GM19395 (cell line): ENCODE data around the gene OR2T10.
"Not testable (repeated sequence)": the region's sequence is repeated elsewhere in the genome, so short reads cannot be mapped to it uniquely, and the experiment has no call there.

ENCODE experiments used
- ATAC-seq: cut with Tn5 transposase; IDR thresholded peaks from one replicate; pipeline ENCODE4 v1.9.1; 2021; ENCODE audit warnings: mild to moderate bottlenecking, moderate library complexity; ENCODE audit not compliant: unreplicated experiment

The OR2T10 gene

GRCh38 chr1:248597589-248597988 lies at the start of gene OR2T10:
Gene OR2T10 (minus strand): TSS chr1:248597700. CDS start chr1:248593768, 3,932 bp downstream.
- no peak for ATAC-seq

- not testable (repeated sequence) for ATAC-seq
Observed at GRCh38 chr1:248645178-248645577, 47.7 kb upstream of the OR2T10 start, which contains the start of gene OR2T35. Gene OR2T35 (minus strand): TSS chr1:248645278. CDS start chr1:248639258, 6,020 bp downstream.

GRCh38 chr1:248642971-248643651 lies 45.6 kb upstream of the OR2T10 start:
- peak; percentile 56 for ATAC-seq

DNA sequence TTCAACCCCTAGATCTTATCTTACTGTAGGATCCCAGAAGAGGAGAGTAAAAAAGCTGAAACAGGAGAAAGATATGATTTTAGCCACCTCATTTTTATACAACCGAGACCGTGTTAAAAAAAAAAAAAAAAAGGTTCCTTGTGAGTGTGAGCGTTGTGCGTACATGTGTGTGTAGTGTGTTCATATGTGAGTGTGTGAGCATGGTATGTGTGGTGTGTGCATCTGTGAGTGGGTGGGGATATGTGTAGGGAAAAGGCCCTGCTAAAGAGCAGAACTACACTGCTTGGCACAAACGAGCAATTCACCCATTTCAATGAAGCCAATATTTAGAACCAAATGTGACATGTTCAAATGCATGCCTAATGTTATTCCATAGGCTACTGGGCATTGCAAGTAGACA lies 44.1 kb upstream of the OR2T10 start:
- peak; percentile 6 for ATAC-seq

DNA sequence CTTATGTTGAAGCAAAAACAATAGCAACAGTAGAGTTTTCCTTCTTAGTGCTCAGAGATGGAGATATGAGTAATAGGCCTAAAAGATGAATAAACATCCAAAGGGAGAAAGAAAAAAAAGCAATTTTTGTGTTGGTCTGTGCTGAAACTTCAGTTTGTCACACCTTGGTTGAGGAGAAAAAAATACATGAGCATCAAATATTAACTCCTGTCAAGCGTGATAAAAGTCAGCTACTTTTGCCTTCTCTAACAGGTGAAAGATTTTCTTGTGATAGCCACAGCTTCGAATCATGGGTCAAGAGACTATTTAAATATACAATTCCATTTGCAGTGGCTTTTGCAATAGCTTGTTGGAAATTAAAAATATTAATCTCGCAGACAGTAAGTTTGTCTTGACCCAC lies 43.4 kb upstream of the OR2T10 start:
- peak; percentile 47 for ATAC-seq

- peak; percentile 42 for ATAC-seq
Observed at GRCh38 chr1:248639652-248640051, 42.2 kb upstream of the OR2T10 start.

DNA sequence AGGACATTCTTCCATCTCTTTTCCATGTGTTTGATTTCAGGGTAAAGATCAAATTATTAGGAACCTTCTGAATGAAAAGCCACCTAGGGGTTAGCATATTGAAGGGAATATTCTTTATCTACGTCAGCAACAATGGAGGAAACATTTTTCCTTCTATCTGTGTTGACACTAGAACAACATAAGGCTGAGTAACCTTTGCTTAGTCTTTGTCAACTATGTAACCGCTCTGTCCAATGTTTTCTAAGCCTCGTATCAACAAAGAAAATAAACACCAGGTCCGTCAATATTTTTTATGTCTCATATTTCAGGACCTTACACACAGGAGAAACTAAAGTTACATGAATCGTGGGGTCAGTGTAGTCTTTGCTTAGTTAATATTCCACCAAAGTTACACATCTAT lies 39.1 kb upstream of the OR2T10 start:
- ATAC-seq = not testable (repeated sequence)

DNA sequence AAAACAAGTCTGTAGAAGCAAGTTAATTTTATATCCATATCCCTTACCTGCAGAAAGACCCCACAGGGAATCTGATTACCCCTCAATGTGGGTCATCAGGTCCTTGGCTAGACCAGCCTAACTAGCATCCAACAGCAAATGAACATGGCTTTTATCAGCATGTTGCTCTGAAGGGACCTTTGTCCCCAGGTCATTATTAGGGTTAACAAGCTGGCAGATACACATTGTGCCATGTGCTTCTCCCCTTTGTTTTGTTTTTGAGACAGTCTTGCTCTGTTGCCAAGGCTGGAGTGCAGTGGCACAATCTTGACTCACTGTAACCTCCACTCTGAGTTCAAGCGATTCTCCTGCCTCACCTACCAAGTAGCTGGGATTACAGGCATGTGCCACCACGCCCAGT lies 37.5 kb upstream of the OR2T10 start, which contains the start of gene OR2T11:
OR2T11 (minus strand) TSS at position 101 of the 400 bp plus-strand sequence. CDS start 7,963 bp downstream, outside the sequence.
- ATAC-seq = not testable (repeated sequence)

- no peak for ATAC-seq
Observed at GRCh38 chr1:248631354-248632008, 34.0 kb upstream of the OR2T10 start.

GRCh38 chr1:248630551-248630950 lies 33.1 kb upstream of the OR2T10 start:
- no peak for ATAC-seq

GRCh38 chr1:248627971-248628844 lies 30.7 kb upstream of the OR2T10 start:
- peak; percentile 94 for ATAC-seq

- ATAC-seq = no peak
Observed at GRCh38 chr1:248625971-248626370, 28.5 kb upstream of the OR2T10 start.

GRCh38 chr1:248625166-248625565 lies 27.7 kb upstream of the OR2T10 start:
- no peak for ATAC-seq

GRCh38 chr1:248622570-248623001 lies 25.1 kb upstream of the OR2T10 start:
- ATAC-seq = peak; percentile 90

DNA sequence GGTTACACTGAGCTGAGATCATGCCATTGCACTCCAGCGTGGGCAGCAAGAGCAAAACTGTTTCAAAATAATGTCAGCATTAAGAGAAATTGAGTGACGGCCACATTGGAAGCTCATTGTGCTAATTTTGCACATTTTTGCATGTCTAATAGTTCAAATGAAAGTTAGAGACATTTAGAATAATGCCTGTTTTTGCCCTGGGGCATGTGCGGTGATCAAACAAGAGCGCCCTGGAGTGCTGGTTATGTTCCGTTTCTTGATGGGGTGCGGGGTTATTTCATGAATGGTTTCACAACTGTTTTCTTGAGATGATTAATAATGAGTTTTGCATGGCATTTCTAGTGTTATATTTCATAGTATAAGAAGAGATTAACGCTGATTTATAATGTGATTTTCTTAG lies 24.3 kb upstream of the OR2T10 start:
- no peak for ATAC-seq

GRCh38 chr1:248618878-248619277 lies 21.4 kb upstream of the OR2T10 start:
- ATAC-seq = peak; percentile 50

DNA sequence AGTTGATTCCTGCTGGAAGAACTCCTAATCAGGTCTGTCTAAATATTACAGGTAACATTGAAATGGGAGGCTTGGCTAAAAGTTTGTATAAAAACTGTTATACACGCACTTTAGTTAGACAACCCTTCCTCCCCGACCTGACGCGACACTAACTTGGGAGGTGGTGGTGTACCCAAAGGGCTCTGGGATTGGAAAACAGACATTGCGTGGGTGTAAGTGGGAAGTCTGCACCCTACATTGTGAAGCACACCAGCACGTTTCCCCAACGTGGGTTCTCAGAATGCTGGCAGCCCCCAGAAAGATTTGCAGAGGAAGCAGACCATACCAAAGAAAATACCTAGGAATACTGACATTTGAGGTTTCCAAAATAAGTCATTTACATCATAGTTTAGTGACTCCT lies 20.6 kb upstream of the OR2T10 start:
- no peak for ATAC-seq

- ATAC-seq = no peak
Observed at GRCh38 chr1:248613742-248614141, 16.2 kb upstream of the OR2T10 start.

DNA sequence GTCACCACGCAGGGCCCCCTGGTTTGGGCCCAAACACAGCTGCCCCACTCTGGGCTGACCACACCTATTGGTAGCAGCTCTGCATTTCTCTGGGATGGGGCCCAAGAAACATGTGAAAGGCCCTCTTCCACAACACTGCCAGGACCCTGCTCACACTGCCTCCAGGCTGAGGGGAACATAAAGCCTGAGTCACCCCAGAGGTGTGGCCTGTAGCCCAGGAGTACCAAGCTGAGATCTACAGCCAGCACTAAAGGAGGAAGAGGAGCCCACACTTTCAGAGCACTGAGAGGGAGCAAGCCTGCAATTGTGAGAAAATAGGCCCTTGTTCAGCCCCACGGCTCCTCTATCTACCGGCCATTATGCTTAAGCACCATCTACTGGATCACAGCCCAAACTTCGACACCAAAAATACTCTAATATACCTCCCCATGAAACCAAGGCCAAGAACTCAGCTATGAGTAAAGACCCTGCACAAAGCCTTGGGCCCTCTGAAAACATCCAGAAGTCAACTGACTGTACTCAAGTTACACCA lies 14.4 kb upstream of the OR2T10 start:
- ATAC-seq = no peak

- ATAC-seq = no peak
Observed at GRCh38 chr1:248610301-248610700, 12.8 kb upstream of the OR2T10 start.

DNA sequence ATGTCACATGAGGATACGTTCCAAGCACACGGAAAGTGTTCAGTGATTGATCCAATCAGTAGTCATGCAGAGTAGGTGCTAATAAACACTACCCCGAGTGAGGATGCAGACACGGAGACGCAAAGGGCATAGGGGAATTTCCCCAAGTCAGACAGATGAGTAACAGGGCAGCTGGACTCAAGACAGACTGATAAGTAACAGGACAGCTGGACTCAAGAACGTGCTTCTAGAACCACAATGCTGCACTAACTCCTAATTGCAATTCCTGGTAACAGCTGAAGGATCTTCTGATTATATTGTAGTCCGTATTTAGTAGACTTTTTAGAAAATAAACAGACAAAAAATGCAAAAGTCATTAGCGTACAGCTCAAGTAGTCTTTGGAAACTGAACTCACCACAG lies 1.9 kb upstream of the OR2T10 start:
- ATAC-seq = no peak
